ENCODE measurements around the gene TASOR2.
A peak's percentile ranks its signal among the peaks of the same experiment; 100 is the strongest.

TASOR2 gene

GRCh38 chr10:5658871-5659618, 25.6 kb upstream of the TASOR2 start:
- DNase-seq, result no peak

- DNase-seq, result peak; percentile 32
Measured at GRCh38 chr10:5659702-5660528, 24.7 kb upstream of the TASOR2 start.

GRCh38 chr10:5661043-5661442, 23.6 kb upstream of the TASOR2 start:
- no peak for DNase-seq

- DNase-seq, result no peak
Measured at GRCh38 chr10:5662708-5663579, 21.7 kb upstream of the TASOR2 start.

GRCh38 chr10:5663692-5664427, 20.8 kb upstream of the TASOR2 start:
- no peak for DNase-seq

GRCh38 chr10:5665373-5666007, 19.1 kb upstream of the TASOR2 start:
- no peak for DNase-seq

GRCh38 chr10:5666008-5666840, 18.4 kb upstream of the TASOR2 start, which contains the start of gene ASB13:
ASB13 (minus strand) TSS chr10:5666595; CDS start chr10:5666551, 44 bp downstream.
- DNase-seq, result peak; percentile 59

GRCh38 chr10:5666841-5667630, 17.6 kb upstream of the TASOR2 start:
- DNase-seq, result peak; percentile 14

- DNase-seq, result no peak
Measured at GRCh38 chr10:5668429-5668828, 16.2 kb upstream of the TASOR2 start.

- no peak for DNase-seq
Measured at GRCh38 chr10:5669604-5670003, 15.0 kb upstream of the TASOR2 start.

GRCh38 chr10:5670662-5671375, 13.8 kb upstream of the TASOR2 start:
- DNase-seq, result no peak

- DNase-seq, result no peak
Measured at GRCh38 chr10:5678397-5679036, 6.1 kb upstream of the TASOR2 start.

- DNase-seq, result no peak
Measured at GRCh38 chr10:5679037-5679435, 5.6 kb upstream of the TASOR2 start.

- DNase-seq, result no peak
Measured at GRCh38 chr10:5679606-5680005, 5.0 kb upstream of the TASOR2 start.

- no peak for DNase-seq
Measured at GRCh38 chr10:5681930-5682329, 2.7 kb upstream of the TASOR2 start.

GRCh38 chr10:5683065-5683464, 1.6 kb upstream of the TASOR2 start:
- no peak for DNase-seq

- peak; percentile 83 for DNase-seq
Measured at GRCh38 chr10:5684971-5685763, 529 bp downstream of the TASOR2 start.

- no peak for DNase-seq
Measured at GRCh38 chr10:5685764-5686240, 1.2 kb downstream of the TASOR2 start.

All from activated CD4-positive, alpha-beta T cell treated with anti-CD3 and anti-CD28 coated beads for 48 hours (primary cell).